ENCODE measurements around the gene THUMPD3.

DNA sequence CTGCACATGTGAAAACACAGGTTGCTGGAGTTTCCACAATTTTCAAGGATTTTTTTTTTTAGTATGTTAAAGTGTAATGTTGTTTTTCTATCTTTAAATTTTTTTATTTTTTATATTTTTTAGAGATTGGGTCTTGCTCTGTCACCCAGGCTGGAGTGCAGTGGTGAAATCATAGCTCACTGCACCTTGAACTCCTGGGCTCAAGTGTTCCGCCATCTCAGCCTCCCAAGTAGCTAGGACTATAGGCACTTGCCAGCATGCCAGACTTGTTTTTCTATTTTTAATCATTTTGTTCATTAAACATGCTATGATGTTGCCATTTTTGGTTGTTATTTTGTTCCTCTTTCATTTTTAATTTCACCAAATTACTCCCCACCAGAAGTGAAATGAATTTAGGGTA, 16.7 kb upstream of the THUMPD3 start:
- TF ChIP-seq, protein P1, sequence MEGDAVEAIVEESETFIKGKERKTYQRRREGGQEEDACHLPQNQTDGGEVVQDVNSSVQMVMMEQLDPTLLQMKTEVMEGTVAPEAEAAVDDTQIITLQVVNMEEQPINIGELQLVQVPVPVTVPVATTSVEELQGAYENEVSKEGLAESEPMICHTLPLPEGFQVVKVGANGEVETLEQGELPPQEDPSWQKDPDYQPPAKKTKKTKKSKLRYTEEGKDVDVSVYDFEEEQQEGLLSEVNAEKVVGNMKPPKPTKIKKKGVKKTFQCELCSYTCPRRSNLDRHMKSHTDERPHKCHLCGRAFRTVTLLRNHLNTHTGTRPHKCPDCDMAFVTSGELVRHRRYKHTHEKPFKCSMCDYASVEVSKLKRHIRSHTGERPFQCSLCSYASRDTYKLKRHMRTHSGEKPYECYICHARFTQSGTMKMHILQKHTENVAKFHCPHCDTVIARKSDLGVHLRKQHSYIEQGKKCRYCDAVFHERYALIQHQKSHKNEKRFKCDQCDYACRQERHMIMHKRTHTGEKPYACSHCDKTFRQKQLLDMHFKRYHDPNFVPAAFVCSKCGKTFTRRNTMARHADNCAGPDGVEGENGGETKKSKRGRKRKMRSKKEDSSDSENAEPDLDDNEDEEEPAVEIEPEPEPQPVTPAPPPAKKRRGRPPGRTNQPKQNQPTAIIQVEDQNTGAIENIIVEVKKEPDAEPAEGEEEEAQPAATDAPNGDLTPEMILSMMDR (IDR thresholded peaks at IDR 0.05): no peak
- TF ChIP-seq POLR2A (IDR thresholded peaks at IDR 0.05): no peak
